ENCODE data around the gene PTPRCAP. TPM values are rescaled to one million over a fixed set of nuclear protein-coding genes. Genes with fewer than 3 reads are reported as not detected.
"Not testable (repeated sequence)": the region's sequence is repeated elsewhere in the genome, so short reads cannot be mapped to it uniquely, and the experiment has no call there.

PTPRCAP gene
- 0.32 TPM in 1 of 2 replicates, not detected in the other for total RNA-seq

DNA sequence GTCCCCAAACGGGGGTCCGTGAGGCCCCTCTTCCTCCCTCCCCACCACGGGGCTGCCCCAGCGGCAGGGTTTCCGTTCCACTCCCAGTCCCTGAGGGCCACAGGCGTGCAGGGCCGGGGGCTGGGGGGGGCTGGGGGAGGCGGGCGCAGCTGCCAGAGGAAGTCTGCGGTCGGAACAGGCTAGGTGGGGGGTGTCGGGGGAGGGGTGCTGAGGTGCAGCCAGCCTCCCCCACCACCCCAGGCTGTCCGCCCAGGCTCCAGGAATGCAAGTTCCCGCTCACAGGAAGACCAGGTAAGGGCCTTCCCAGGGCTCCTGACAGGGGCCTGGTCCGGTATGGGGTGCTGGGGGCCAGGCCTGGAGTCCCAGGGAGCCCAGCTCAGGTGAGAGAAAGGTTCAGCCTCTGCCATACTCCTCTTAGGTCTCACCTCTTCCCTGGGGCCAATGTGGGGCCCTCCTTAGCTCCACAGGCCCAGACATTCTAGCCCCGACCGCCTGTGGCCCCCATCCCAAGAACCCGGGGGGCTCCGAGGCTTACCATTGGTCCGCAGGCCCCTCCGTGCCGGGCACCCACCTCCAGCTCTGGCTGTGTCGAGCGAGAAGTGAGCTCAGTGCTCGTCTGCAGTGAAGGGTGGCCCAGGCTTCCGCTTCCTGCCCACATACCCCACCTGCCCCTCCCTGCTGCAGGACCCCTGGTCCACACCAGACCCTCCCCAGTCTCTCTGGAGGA is at the start of gene PTPRCAP:
Gene PTPRCAP, minus strand, starts transcription at position 601 of the 727 bp plus-strand sequence. Its CDS starts 63 bp downstream, at position 538.
- no peak within 1 kb of the TSS for H3K4me3 ChIP-seq (ENCODE audit: low read depth, low read length)
- no peak for TF ChIP-seq CTCF (IDR thresholded peaks at IDR 0.05; ENCODE audit: insufficient read depth, low read depth, low read length)
- no peak for DNase-seq (ENCODE audit: low read depth)

GRCh38 chr11:67486481-67487195 is 49.2 kb upstream of the PTPRCAP start:
- no peak overlapping the region for H3K4me3 ChIP-seq (ENCODE audit: low read depth, low read length)
- DNase-seq (ENCODE audit: low read depth), result no peak
- no peak for TF ChIP-seq CTCF (IDR thresholded peaks at IDR 0.05; ENCODE audit: insufficient read depth, low read depth, low read length)

- H3K4me3 ChIP-seq (ENCODE audit: low read depth, low read length); DNase-seq (ENCODE audit: low read depth): not testable (repeated sequence)
These were observed 48.4 kb upstream of the PTPRCAP start for GRCh38 chr11:67485873-67486361.

DNA sequence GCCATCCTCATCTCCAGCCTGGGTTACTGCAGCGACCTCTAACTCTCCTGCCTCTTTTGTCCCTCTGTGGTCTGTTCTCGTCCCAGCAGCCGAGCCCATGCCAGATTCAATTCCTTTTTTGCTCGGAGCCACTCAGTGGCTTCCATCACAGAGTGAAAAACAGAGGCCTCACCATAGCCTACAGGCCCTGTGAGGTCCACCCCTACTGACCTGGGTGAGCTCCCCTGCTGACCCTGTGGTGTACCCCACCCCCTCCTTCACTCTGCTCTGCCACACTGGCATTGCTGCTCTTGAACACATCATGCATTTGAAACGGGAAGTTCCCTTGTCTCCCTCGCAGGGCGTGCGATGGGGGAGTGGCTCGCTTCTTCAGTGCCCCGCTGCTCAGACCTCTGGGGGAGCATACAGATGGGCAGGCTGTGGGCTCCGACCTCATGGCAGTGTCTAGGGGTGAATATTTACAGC is 47.4 kb upstream of the PTPRCAP start:
- no peak for DNase-seq (ENCODE audit: low read depth)
- no peak overlapping the region for H3K4me3 ChIP-seq (ENCODE audit: low read depth, low read length)
- TF ChIP-seq CTCF (IDR thresholded peaks at IDR 0.05; ENCODE audit: insufficient read depth, low read depth, low read length), result no peak

GRCh38 chr11:67483831-67484665 is 46.6 kb upstream of the PTPRCAP start:
- peak overlapping the region; percentile 72 for H3K4me3 ChIP-seq (ENCODE audit: low read depth, low read length)
- no peak for DNase-seq (ENCODE audit: low read depth)

More at GRCh38 chr11:67483831-67484665, 46.6 kb upstream of the PTPRCAP start:
- no peak for TF ChIP-seq CTCF (IDR thresholded peaks at IDR 0.05; ENCODE audit: insufficient read depth, low read depth, low read length)
